Measurements from ENCODE around the gene DLEC1. TPM values are rescaled to one million over a fixed set of nuclear protein-coding genes. Genes with fewer than 3 reads are reported as not detected.

DLEC1 gene
- total and polyA plus RNA-seq, 2 donors (not counting 1 experiment from before 2014, with no cell fraction given): 0.52 to 2.1 TPM

DNA sequence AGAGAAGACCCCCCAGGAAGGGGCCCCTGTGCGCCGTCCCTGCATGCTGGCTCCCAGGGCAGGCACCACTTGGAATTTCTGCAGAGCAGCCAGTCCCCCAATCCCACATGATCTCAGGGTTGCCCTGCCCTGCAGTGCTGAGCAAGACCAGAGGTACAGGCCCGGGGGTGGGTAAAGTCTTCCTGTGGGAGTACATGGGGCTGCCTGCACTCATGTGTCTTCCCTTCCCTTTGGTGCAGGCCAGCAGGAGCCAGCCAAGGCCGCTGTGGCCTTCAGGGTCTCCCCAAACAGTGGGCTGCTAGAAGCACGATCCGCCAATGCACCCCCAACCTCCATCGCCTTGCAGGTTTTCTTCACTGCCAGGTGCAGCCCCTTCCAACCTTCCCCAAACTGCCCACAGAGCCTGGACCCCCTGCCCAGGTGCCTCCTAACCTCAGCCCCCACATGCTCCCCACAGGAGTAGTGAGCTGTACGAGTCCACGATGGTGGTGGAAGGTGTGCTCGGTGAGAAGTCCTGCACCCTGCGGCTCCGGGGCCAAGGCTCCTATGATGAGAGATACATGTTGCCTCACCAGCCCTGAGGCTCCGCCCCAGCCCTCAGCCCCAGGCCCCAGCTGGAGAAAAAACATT lies 82.9 kb downstream of the DLEC1 start:
- Mint-ChIP-seq H3K9me3 (ENCODE audit: insufficient read depth) (no peaks in the 10 kb centered on the region), H3K27ac (peak overlapping the region; percentile 26), H3K27me3 (no peaks in the 10 kb centered on the region), H3K4me1 (peaks cover 3% of the 10 kb centered on the region), H3K4me3 (no peak overlapping the region)
- H3K9ac ChIP-seq (ENCODE audit: low read length): no peak overlapping the region
- no peaks in the 10 kb centered on the region for H3K79me2 ChIP-seq (ENCODE audit: control insufficient read depth, insufficient read depth, low read length)
- CTCF ChIA-PET: no interaction called here
- no peak overlapping the region for H2AFZ ChIP-seq (ENCODE audit: insufficient read depth, low read depth, low read length, poor library complexity, severe bottlenecking)
- no peak for ATAC-seq (ENCODE audit: low read depth)
- TF ChIP-seq EZH2 (IDR thresholded peaks at IDR 0.05; ENCODE audit: borderline replicate concordance, insufficient read depth, low read depth, low read length, poor library complexity, severe bottlenecking): no peak
- TF ChIP-seq, protein P1, sequence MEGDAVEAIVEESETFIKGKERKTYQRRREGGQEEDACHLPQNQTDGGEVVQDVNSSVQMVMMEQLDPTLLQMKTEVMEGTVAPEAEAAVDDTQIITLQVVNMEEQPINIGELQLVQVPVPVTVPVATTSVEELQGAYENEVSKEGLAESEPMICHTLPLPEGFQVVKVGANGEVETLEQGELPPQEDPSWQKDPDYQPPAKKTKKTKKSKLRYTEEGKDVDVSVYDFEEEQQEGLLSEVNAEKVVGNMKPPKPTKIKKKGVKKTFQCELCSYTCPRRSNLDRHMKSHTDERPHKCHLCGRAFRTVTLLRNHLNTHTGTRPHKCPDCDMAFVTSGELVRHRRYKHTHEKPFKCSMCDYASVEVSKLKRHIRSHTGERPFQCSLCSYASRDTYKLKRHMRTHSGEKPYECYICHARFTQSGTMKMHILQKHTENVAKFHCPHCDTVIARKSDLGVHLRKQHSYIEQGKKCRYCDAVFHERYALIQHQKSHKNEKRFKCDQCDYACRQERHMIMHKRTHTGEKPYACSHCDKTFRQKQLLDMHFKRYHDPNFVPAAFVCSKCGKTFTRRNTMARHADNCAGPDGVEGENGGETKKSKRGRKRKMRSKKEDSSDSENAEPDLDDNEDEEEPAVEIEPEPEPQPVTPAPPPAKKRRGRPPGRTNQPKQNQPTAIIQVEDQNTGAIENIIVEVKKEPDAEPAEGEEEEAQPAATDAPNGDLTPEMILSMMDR (IDR thresholded peaks at IDR 0.05): no peak
- no peaks in the 10 kb centered on the region for H3K9me3 ChIP-seq (ENCODE audit: control extremely low read depth in 1 of 3, control insufficient read depth in 2 of 3, insufficient read depth in 1 of 3, low read length in 2 of 3)
- H3K4me2 ChIP-seq (replicated peaks; ENCODE audit: low read depth, low read length, poor library complexity, severe bottlenecking): no peak overlapping the region
- POLR2A ChIA-PET: no interaction called here
- no peak overlapping the region for H3K4me3 ChIP-seq (ENCODE audit: control extremely low read depth in 1 of 5, extremely low read depth in 1 of 5, insufficient read depth in 1 of 5, low read depth in 2 of 5, low read length in 4 of 5)
- peaks cover 2 to 57% of the 10 kb centered on the region in 2 experiments for H3K36me3 ChIP-seq (replicated peaks in 1 of 2; ENCODE audit: control extremely low read depth in 1 of 2, control insufficient read depth in 1 of 2, extremely low read depth in 1 of 2, insufficient read depth in 2 of 2, low read length in 1 of 2)
- H3K27ac ChIP-seq (ENCODE audit: low read length in 2 of 2): no peak overlapping the region
- intact Hi-C loops (cut with micrococcal nuclease): no loop called here
- 97% methylated on average over 11 of the region's 13 CpGs for WGBS (ENCODE audit: insufficient coverage)
- H3K27me3 ChIP-seq (replicated peaks in 1 of 4; ENCODE audit: control extremely low read depth in 1 of 4, control insufficient read depth in 3 of 4, insufficient read depth in 4 of 4, low read length in 3 of 4): no peaks in the 10 kb centered on the region
- DNase-seq: no peak
- no peaks in the 10 kb centered on the region for H3K4me1 ChIP-seq (ENCODE audit: control insufficient read depth in 2 of 2, insufficient read depth in 2 of 2, low read length in 2 of 2)
- peaks cover 8% of the 10 kb centered on the region for H4K20me1 ChIP-seq (ENCODE audit: control insufficient read depth, insufficient read depth, low read length, poor library complexity, severe bottlenecking)

DNA sequence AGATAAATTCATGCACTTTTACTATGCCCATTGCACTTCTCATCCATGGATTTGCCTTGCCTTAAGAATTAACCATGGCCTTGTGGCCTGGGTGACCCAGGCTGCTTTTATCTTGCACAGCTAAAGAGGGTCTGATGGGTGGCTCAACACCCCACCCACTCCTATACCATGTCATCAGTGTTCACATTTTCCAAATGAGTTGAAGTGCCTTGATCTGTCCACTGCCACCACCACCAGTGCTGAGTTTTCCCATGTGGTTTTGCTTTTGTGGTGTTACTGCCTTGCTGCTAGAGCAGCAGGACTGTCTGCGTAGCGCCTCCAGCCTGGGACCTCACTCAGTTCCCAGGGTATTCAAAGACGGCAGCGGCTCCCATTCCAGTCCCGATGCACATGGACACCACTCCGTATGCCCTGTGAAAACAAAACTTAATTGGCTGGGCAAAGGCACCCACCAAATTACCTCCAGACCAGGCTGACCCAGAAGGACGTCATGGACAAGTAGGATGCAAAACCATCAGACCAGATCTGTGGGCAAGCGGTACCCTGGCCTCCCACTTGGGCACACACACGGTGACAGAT lies 83.8 kb downstream of the DLEC1 start:
- peaks cover 3% of the 10 kb centered on the region for H3K4me1 Mint-ChIP-seq
- Histone ChIP-seq H3K4me2 (replicated peaks; ENCODE audit: low read depth, low read length, poor library complexity, severe bottlenecking) (no peak overlapping the region), H3K9me3 (ENCODE audit: control extremely low read depth in 1 of 3, control insufficient read depth in 2 of 3, insufficient read depth in 1 of 3, low read length in 2 of 3) (no peaks in the 10 kb centered on the region), H3K4me1 (ENCODE audit: control insufficient read depth in 2 of 2, insufficient read depth in 2 of 2, low read length in 2 of 2) (no peaks in the 10 kb centered on the region), H3K27ac (ENCODE audit: low read length in 2 of 2) (no peak overlapping the region), H3K4me3 (ENCODE audit: control extremely low read depth in 1 of 5, extremely low read depth in 1 of 5, insufficient read depth in 1 of 5, low read depth in 2 of 5, low read length in 4 of 5) (no peak overlapping the region), H3K27me3 (replicated peaks in 1 of 4; ENCODE audit: control extremely low read depth in 1 of 4, control insufficient read depth in 3 of 4, insufficient read depth in 4 of 4, low read length in 3 of 4) (no peaks in the 10 kb centered on the region), H3K9ac (ENCODE audit: low read length) (no peak overlapping the region), H4K20me1 (ENCODE audit: control insufficient read depth, insufficient read depth, low read length, poor library complexity, severe bottlenecking) (peaks cover 11% of the 10 kb centered on the region), H3K36me3 (replicated peaks in 1 of 2; ENCODE audit: control extremely low read depth in 1 of 2, control insufficient read depth in 1 of 2, extremely low read depth in 1 of 2, insufficient read depth in 2 of 2, low read length in 1 of 2) (peaks cover 3 to 63% of the 10 kb centered on the region in 2 experiments), H2AFZ (ENCODE audit: insufficient read depth, low read depth, low read length, poor library complexity, severe bottlenecking) (no peak overlapping the region), H3K79me2 (ENCODE audit: control insufficient read depth, insufficient read depth, low read length) (no peaks in the 10 kb centered on the region)
- TF ChIP-seq EZH2 (IDR thresholded peaks at IDR 0.05; ENCODE audit: borderline replicate concordance, insufficient read depth, low read depth, low read length, poor library complexity, severe bottlenecking): no peak
- TF ChIP-seq, protein P1 (IDR thresholded peaks at IDR 0.05): no peak
- ATAC-seq (ENCODE audit: low read depth) (no peak), DNase-seq (no peak)
- no peaks in the 10 kb centered on the region for H3K9me3 Mint-ChIP-seq (ENCODE audit: insufficient read depth)
- no peaks in the 10 kb centered on the region for H3K27me3 Mint-ChIP-seq
- intact Hi-C loops (cut with micrococcal nuclease): no loop called here
- ChIA-PET POLR2A (no interaction called here), CTCF (no interaction called here)
- 96% methylated on average over 9 of the region's 9 CpGs for WGBS (ENCODE audit: insufficient coverage)
- H3K27ac Mint-ChIP-seq: no peak overlapping the region
- H3K4me3 Mint-ChIP-seq: no peak overlapping the region

Measured in B cell (primary cell).